HCT116 (cell line): ENCODE results near the gene SACM1L. TPM values are rescaled to one million over a fixed set of nuclear protein-coding genes. Genes with fewer than 3 reads are reported as not detected.

ENCODE experiments used
- ATAC-seq: fragments of 200-7000 bp; cut with Tn5 transposase; 2 replicates; pipeline ENCODE4 v1.9.1; 2020; ENCODE audit warnings: mild to moderate bottlenecking, moderate library complexity
- BruUV-seq: library from RNA; stranded (reverse); fragments of 400-500 nt; replicated peaks from 2 replicates; lab custom pipeline; 2021; lab: Mats Ljungman, UMichigan
- CTCF ChIA-PET: fragments of 300-600 bp; sonication (Branson Sonifier 250); formaldehyde crosslinking; loops from one replicate; lab custom pipeline; 2021; ENCODE audit warnings: antibody characterized with exemption; lab: Charles Lee
- POLR2A ChIA-PET: fragments of 300-600, 350-600 bp; sonication (Branson Sonifier 250); formaldehyde crosslinking; loops from one replicate; lab custom pipeline; 2021; ENCODE audit warnings: antibody characterized with exemption; lab: Charles Lee
- RAD21 ChIA-PET, 2 experiments: fragments of 300-600 bp; sonication (Branson Sonifier 250); formaldehyde crosslinking; loops; one replicate each; lab custom pipeline; 2023; ENCODE audit warnings: low total read pairs in 2 of 2; ENCODE audit not compliant: uncharacterized antibody in 2 of 2, unreplicated experiment in 2 of 2, low non-redundant PET in 1 of 2; lab: Charles Lee
- DNase-seq: peaks from one replicate; pipeline ENCODE4 v3.0.0-alpha.2; 2010; ENCODE audit warnings: low read depth, low spot score
- H2AFZ ChIP-seq: fragments of 200-600 bp; shearing (Covaris generic), sonication (generic); 2 replicates; pipeline ENCODE4 v1.6.1; 2017; ENCODE audit warnings: low read depth, mixed run types, mixed read lengths, antibody characterized with exemption, low read length; ENCODE audit not compliant: poor library complexity, severe bottlenecking
- H3K27ac ChIP-seq: 2 replicates; pipeline ENCODE4 v1.5.1; 2012; ENCODE audit warnings: low read depth, low read length
- H3K27me3 ChIP-seq: fragments of 200-600 bp; sonication (generic); 2 replicates; pipeline ENCODE4 v1.6.1; 2016; ENCODE audit warnings: mixed run types, low read length, mixed read lengths; ENCODE audit not compliant: insufficient read depth
- H3K36me3 ChIP-seq, 2 experiments: fragments of 200-500 bp in 1 of 2; fragments of 200-600 bp in 1 of 2; sonication (Bioruptor generic) in 1 of 2; sonication (generic) in 1 of 2; 2 replicates each; pipeline versions ENCODE4 v1.5.1 to v1.6.1; 2014 to 2016; ENCODE audit warnings: low read length in 2 of 2, inconsistent platforms in 1 of 2, mixed read lengths in 1 of 2, mixed run types in 1 of 2; ENCODE audit not compliant: insufficient read depth in 2 of 2, control insufficient read depth in 1 of 2
- H3K4me1 ChIP-seq, 2 experiments: fragments of 200-600 bp in 1 of 2; sonication (generic) in 1 of 2; 2 replicates each; pipeline versions ENCODE4 v1.5.1 to v1.6.1; 2012 to 2017; ENCODE audit warnings: low read length in 2 of 2, inconsistent platforms in 1 of 2, mild to moderate bottlenecking in 1 of 2, mixed read lengths in 1 of 2, mixed run types in 1 of 2, moderate library complexity in 1 of 2; ENCODE audit not compliant: insufficient read depth in 2 of 2, control insufficient read depth in 1 of 2
- H3K4me2 ChIP-seq: fragments of 200-600 bp; sonication (generic); 2 replicates; pipeline ENCODE4 v1.6.1; 2017; ENCODE audit warnings: mixed run types, low read length, mixed read lengths
- H3K4me3 ChIP-seq, 2 experiments: fragments of 200-600 bp in 1 of 2; sonication (generic) in 1 of 2; replicated peaks in 1 of 2; 2 replicates each; pipeline ENCODE4 v1.5.1; 2011 to 2016; ENCODE audit warnings: low read length in 2 of 2, control low read depth in 1 of 2, low read depth in 1 of 2, mild to moderate bottlenecking in 1 of 2, mixed read lengths in 1 of 2, mixed run types in 1 of 2
- H3K79me2 ChIP-seq: fragments of 200-600 bp; sonication (generic); 2 replicates; pipeline ENCODE4 v1.6.1; 2017; ENCODE audit warnings: mild to moderate bottlenecking, mixed run types, low read length, moderate library complexity, mixed read lengths; ENCODE audit not compliant: insufficient read depth
- H3K9ac ChIP-seq: fragments of 200-600 bp; sonication (generic); 2 replicates; pipeline ENCODE4 v1.6.1; 2016; ENCODE audit warnings: low read length, mixed read lengths
- H3K9me2 ChIP-seq: fragments of 200-600 bp; sonication (generic), shearing (Covaris generic); 2 replicates; pipeline ENCODE4 v1.6.1; 2017; ENCODE audit warnings: mixed run types, mild to moderate bottlenecking, moderate library complexity; ENCODE audit not compliant: insufficient read depth
- H3K9me3 ChIP-seq, 2 experiments: fragments of 200-500 bp in 1 of 2; fragments of 200-600 bp in 1 of 2; sonication (Bioruptor generic) in 1 of 2; sonication (generic) in 1 of 2; 2 replicates each; pipeline ENCODE4 v1.6.1; 2014 to 2017; ENCODE audit warnings: low read length in 2 of 2, mixed read lengths in 2 of 2, inconsistent platforms in 1 of 2, low read depth in 1 of 2, mild to moderate bottlenecking in 1 of 2, mixed run types in 1 of 2, moderate library complexity in 1 of 2; ENCODE audit not compliant: control insufficient read depth in 1 of 2, insufficient read depth in 1 of 2
- H4K20me1 ChIP-seq: fragments of 200-600 bp; sonication (generic), shearing (Covaris generic); 2 replicates; pipeline ENCODE4 v1.6.1; 2017; ENCODE audit warnings: mixed run types, mild to moderate bottlenecking, moderate library complexity; ENCODE audit not compliant: insufficient read depth
- ATF3 ChIP-seq: IDR thresholded peaks from 2 replicates; pipeline ENCODE4 v1.6.1; 2012
- CBX3 ChIP-seq: IDR thresholded peaks from 2 replicates; pipeline ENCODE4 v1.6.1; 2012; ENCODE audit warnings: low read depth
- CEBPB ChIP-seq: IDR thresholded peaks from 2 replicates; pipeline ENCODE4 v1.6.1; 2012; ENCODE audit warnings: low read depth
- ELF1 ChIP-seq: IDR thresholded peaks from 2 replicates; pipeline ENCODE4 v1.6.1; 2012; ENCODE audit warnings: low read depth, borderline replicate concordance
- EZH2 ChIP-seq: fragments of 200-600 bp; sonication (generic); IDR thresholded peaks from 2 replicates; pipeline ENCODE4 v1.6.1; 2017; ENCODE audit warnings: antibody characterized with exemption, mixed run types
- EZH2phosphoT487 ChIP-seq: fragments of 200-600 bp; IDR thresholded peaks from 2 replicates; pipeline ENCODE4 v1.6.1; 2018; ENCODE audit warnings: antibody characterized with exemption, borderline replicate concordance
- FOSL1 ChIP-seq: IDR thresholded peaks from 2 replicates; pipeline ENCODE4 v1.6.1; 2012; ENCODE audit warnings: low read depth
- JUND ChIP-seq: IDR thresholded peaks from 2 replicates; pipeline ENCODE4 v1.6.1; 2012
- POLR2A ChIP-seq: IDR thresholded peaks from 2 replicates; pipeline ENCODE4 v1.7.0; 2011; ENCODE audit warnings: borderline replicate concordance; ENCODE audit not compliant: insufficient read depth, insufficient read length; ENCODE audit errors: extremely low read depth
- TCF7L2 ChIP-seq: IDR thresholded peaks from 2 replicates; pipeline ENCODE4 v1.7.0; 2011; ENCODE audit warnings: borderline replicate concordance, inconsistent platforms; ENCODE audit not compliant: insufficient read depth, insufficient read length; ENCODE audit errors: extremely low read depth
- ZBTB33 ChIP-seq: IDR thresholded peaks from 2 replicates; pipeline ENCODE4 v1.6.1; 2011; ENCODE audit warnings: mild to moderate bottlenecking, low read length, moderate library complexity; ENCODE audit not compliant: insufficient replicate concordance; ENCODE audit errors: extremely low read depth
- ZFX ChIP-seq: fragments of 450-650 bp; IDR thresholded peaks from 2 replicates; pipeline ENCODE4 v1.6.1; 2017
- ZNF274 ChIP-seq: fragments of 200-500 bp; sonication (Bioruptor generic); IDR thresholded peaks from 2 replicates; pipeline ENCODE4 v1.6.1; 2014; ENCODE audit warnings: mild to moderate bottlenecking, low read depth, low read length, inconsistent platforms
- intact Hi-C: fragments of 100-400 bp; cut with micrococcal nuclease; formaldehyde crosslinking; loops from 2 replicates; pipeline ENCODE4 v1.10.0; 2022
- total RNA-seq: library from RNA; stranded (reverse); gene quantifications from one replicate; pipeline ENCODE4 v1.2.1, GENCODE V29; 2021; ENCODE audit not compliant: unreplicated experiment
- TF ChIP-seq, protein P1 (sequence below): IDR thresholded peaks from 2 replicates; pipeline ENCODE4 v1.6.1; 2012; ENCODE audit warnings: low read depth

Gene SACM1L
- total RNA-seq, 1 experiment from 2014 or later, result 27.3 TPM

DNA sequence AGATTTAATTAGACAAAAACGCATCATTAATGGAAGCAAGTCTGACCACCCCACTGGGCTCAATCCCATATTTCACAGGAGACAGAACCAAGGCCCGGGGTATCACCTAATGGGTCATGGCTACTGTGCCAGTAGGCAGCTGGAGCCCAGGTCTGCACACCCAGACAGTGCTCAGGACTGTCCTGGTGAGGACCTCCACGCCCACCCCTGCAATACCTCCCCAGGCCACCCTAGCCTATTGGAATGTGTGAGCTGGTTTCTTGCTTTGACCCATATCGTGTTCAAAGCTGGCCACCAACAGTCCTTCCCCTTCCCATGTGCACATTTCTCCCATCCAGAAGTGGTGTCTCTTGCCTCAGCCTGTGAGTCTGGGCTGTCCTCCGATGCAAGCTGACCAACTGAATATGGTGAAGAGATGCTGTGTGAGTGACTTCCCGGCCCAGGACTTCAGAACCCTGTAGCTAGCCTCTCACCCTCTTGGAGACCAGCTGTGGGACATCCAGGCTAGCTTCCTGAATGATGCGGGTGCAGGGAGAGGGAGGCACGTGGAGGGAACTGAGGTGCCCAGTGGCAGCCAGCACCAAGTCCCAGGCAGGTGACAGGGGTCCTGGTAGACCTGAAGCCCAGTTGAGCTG lies 88.0 kb downstream of the SACM1L start:
- CTCF ChIA-PET, result no interaction called here

More for the DNA sequence above, 88.0 kb downstream of the SACM1L start:
- ChIA-PET RAD21 (interaction anchor here in 1 of 2 experiments (0.9 kb wide), 1 partner anchor 61 kb away, joined by 3 read pairs; no protein-coding TSS in a partner anchor), POLR2A (no interaction called here)
- TF ChIP-seq CEBPB, result no peak
- TF ChIP-seq EZH2, result no peak
- TF ChIP-seq ZBTB33, result no peak
- no peak for TF ChIP-seq POLR2A
- TF ChIP-seq, protein P1, sequence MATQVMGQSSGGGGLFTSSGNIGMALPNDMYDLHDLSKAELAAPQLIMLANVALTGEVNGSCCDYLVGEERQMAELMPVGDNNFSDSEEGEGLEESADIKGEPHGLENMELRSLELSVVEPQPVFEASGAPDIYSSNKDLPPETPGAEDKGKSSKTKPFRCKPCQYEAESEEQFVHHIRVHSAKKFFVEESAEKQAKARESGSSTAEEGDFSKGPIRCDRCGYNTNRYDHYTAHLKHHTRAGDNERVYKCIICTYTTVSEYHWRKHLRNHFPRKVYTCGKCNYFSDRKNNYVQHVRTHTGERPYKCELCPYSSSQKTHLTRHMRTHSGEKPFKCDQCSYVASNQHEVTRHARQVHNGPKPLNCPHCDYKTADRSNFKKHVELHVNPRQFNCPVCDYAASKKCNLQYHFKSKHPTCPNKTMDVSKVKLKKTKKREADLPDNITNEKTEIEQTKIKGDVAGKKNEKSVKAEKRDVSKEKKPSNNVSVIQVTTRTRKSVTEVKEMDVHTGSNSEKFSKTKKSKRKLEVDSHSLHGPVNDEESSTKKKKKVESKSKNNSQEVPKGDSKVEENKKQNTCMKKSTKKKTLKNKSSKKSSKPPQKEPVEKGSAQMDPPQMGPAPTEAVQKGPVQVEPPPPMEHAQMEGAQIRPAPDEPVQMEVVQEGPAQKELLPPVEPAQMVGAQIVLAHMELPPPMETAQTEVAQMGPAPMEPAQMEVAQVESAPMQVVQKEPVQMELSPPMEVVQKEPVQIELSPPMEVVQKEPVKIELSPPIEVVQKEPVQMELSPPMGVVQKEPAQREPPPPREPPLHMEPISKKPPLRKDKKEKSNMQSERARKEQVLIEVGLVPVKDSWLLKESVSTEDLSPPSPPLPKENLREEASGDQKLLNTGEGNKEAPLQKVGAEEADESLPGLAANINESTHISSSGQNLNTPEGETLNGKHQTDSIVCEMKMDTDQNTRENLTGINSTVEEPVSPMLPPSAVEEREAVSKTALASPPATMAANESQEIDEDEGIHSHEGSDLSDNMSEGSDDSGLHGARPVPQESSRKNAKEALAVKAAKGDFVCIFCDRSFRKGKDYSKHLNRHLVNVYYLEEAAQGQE, result no peak
- no peak for TF ChIP-seq ATF3
- TF ChIP-seq FOSL1, result no peak
- no peak for TF ChIP-seq ZFX
- no peak for TF ChIP-seq ZNF274
- no peak for TF ChIP-seq CBX3
- no peak for TF ChIP-seq JUND
- no peak for TF ChIP-seq ELF1
- TF ChIP-seq TCF7L2, result no peak
- no peak for TF ChIP-seq EZH2phosphoT487
- Histone ChIP-seq H3K27me3 (no peaks in the 10 kb centered on the region), H3K4me1 (peaks cover 9 to 12% of the 10 kb centered on the region in 2 experiments; a peak in 3 of 4 replicates), H3K9ac (no peak overlapping the region), H3K4me2 (no peak overlapping the region), H3K36me3 (no peaks in the 10 kb centered on the region), H3K79me2 (no peaks in the 10 kb centered on the region), H3K9me3 (no peaks in the 10 kb centered on the region), H3K27ac (no peak overlapping the region), H4K20me1 (no peaks in the 10 kb centered on the region), H2AFZ (no peak overlapping the region), H3K9me2 (no peaks in the 10 kb centered on the region), H3K4me3 (no peak overlapping the region)
- DNase-seq (no peak), ATAC-seq (peak; percentile 54; the same call in 1 of the 2 replicates)
- intact Hi-C loops, result no loop called here
- BruUV-seq, result no TSS peak
